Measurements from ENCODE around the gene MEIOB.

Gene MEIOB

DNA sequence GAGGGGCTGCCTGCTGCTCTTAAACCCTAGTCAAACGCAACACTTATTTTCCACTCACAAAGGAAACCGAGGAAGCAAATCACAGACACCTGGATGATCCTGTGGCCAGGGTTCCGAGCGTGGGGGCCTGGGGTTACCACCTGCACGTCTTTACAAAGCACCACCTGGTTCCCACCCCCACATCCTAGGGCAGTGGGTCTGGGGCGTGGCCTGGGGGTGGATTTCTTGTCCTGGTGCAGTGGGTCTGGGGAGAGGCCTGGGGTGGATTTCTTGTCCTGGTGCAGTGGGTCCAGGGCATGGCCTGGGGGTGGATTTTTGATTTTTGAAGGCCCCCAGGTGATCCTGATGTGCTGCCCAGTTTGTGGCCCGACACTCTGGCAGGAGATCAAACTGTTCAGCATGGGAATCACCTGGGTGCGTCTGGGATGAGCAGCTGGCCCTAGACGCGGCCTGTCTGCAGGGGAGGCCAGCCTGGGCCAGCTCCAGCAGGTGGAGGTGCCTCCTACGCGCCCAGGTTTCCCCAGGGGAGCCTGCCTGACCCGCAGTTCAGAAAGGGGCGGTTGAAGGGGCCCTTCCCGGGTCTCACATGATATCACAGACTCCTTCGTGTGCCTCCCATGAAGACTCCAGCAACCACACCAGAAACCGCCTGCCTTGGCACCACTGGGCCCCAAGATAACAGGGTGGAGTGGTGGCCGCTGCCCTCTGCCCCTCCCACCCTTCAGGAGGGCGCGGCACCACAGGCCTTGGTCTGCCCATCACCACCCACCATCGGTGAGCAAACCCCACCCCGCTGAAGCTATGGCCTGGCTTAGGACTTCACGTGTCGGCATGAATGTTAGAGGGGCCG lies 51.6 kb downstream of the MEIOB start:
- H3K27me3 ChIP-seq (replicated peaks; ENCODE audit: insufficient read depth, low read length): no peaks in the 10 kb centered on the region
- H3K36me3 ChIP-seq (replicated peaks; ENCODE audit: insufficient read depth, low read length): no peaks in the 10 kb centered on the region
- no peak overlapping the region for H3K27ac ChIP-seq (ENCODE audit: low read length)
- no peaks in the 10 kb centered on the region for H3K9me2 ChIP-seq (replicated peaks; ENCODE audit: insufficient read depth, low read length)
- TF ChIP-seq EZH2phosphoT487 (IDR thresholded peaks at IDR 0.05; ENCODE audit: low read length) (no peak), EZH2 (optimal IDR thresholded peaks at IDR 0.05; ENCODE audit: low read depth, low read length) (no peak)
- TF ChIP-seq, protein P1, sequence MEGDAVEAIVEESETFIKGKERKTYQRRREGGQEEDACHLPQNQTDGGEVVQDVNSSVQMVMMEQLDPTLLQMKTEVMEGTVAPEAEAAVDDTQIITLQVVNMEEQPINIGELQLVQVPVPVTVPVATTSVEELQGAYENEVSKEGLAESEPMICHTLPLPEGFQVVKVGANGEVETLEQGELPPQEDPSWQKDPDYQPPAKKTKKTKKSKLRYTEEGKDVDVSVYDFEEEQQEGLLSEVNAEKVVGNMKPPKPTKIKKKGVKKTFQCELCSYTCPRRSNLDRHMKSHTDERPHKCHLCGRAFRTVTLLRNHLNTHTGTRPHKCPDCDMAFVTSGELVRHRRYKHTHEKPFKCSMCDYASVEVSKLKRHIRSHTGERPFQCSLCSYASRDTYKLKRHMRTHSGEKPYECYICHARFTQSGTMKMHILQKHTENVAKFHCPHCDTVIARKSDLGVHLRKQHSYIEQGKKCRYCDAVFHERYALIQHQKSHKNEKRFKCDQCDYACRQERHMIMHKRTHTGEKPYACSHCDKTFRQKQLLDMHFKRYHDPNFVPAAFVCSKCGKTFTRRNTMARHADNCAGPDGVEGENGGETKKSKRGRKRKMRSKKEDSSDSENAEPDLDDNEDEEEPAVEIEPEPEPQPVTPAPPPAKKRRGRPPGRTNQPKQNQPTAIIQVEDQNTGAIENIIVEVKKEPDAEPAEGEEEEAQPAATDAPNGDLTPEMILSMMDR (IDR thresholded peaks at IDR 0.05; ENCODE audit: low read length): no peak
- H4K20me1 ChIP-seq (ENCODE audit: insufficient read depth, low read length): no peaks in the 10 kb centered on the region
- peaks cover 2% of the 10 kb centered on the region; the same call in 1 of the 2 replicates for H3K4me1 ChIP-seq (ENCODE audit: low read length)
- H3F3A ChIP-seq (ENCODE audit: insufficient read depth, low read length): peaks cover 2% of the 10 kb centered on the region; the same call in 1 of the 2 replicates
- no peak for DNase-seq
- H3K4me2 ChIP-seq (ENCODE audit: low read depth, low read length): no peak overlapping the region
- H3K9me3 ChIP-seq (replicated peaks; ENCODE audit: insufficient read depth, low read length): no peaks in the 10 kb centered on the region
- H2AFZ ChIP-seq (ENCODE audit: low read length): no peak overlapping the region
- peaks cover 29% of the 10 kb centered on the region for H3K79me2 ChIP-seq (ENCODE audit: low read length)
- no peak overlapping the region for H3K4me3 ChIP-seq (ENCODE audit: low read length)
- no peak overlapping the region for H3K9ac ChIP-seq (ENCODE audit: low read length)

DNA sequence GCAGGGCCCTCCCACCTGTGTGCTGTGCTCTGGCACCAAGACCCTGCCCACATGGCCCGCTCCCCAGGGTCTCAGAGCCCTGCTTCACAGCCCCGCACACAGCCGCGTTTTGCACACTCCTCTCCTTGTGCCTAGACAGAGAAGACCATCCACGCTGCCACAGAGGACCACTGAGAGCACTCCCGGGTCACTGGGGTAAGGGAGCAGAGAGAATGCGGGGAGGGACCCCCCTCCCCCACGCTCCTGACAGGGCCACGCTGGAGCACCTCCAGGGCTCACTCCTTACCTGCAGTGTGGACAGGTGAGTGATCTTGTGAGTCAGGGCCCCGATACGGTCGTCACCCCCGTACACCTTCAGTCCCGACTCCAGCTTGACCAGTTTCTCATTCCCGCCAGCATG lies 52.4 kb downstream of the MEIOB start:
- peaks cover 22% of the 10 kb centered on the region for H3K79me2 ChIP-seq (ENCODE audit: low read length)
- no peak overlapping the region for H2AFZ ChIP-seq (ENCODE audit: low read length)
- no peaks in the 10 kb centered on the region for H3K9me2 ChIP-seq (replicated peaks; ENCODE audit: insufficient read depth, low read length)
- no peaks in the 10 kb centered on the region for H3K36me3 ChIP-seq (replicated peaks; ENCODE audit: insufficient read depth, low read length)
- H3K4me2 ChIP-seq (ENCODE audit: low read depth, low read length): no peak overlapping the region
- TF ChIP-seq EZH2phosphoT487 (IDR thresholded peaks at IDR 0.05; ENCODE audit: low read length) (no peak), EZH2 (optimal IDR thresholded peaks at IDR 0.05; ENCODE audit: low read depth, low read length) (no peak)
- TF ChIP-seq, protein P1 (IDR thresholded peaks at IDR 0.05; ENCODE audit: low read length): no peak
- H4K20me1 ChIP-seq (ENCODE audit: insufficient read depth, low read length): no peaks in the 10 kb centered on the region
- H3K27ac ChIP-seq (ENCODE audit: low read length): no peak overlapping the region
- H3K27me3 ChIP-seq (replicated peaks; ENCODE audit: insufficient read depth, low read length): no peaks in the 10 kb centered on the region
- no peak overlapping the region for H3K9ac ChIP-seq (ENCODE audit: low read length)
- no peak for DNase-seq
- H3K4me3 ChIP-seq (ENCODE audit: low read length): no peak overlapping the region
- no peaks in the 10 kb centered on the region for H3K9me3 ChIP-seq (replicated peaks; ENCODE audit: insufficient read depth, low read length)
- H3K4me1 ChIP-seq (ENCODE audit: low read length): no peaks in the 10 kb centered on the region
- H3F3A ChIP-seq (ENCODE audit: insufficient read depth, low read length): no peaks in the 10 kb centered on the region

DNA sequence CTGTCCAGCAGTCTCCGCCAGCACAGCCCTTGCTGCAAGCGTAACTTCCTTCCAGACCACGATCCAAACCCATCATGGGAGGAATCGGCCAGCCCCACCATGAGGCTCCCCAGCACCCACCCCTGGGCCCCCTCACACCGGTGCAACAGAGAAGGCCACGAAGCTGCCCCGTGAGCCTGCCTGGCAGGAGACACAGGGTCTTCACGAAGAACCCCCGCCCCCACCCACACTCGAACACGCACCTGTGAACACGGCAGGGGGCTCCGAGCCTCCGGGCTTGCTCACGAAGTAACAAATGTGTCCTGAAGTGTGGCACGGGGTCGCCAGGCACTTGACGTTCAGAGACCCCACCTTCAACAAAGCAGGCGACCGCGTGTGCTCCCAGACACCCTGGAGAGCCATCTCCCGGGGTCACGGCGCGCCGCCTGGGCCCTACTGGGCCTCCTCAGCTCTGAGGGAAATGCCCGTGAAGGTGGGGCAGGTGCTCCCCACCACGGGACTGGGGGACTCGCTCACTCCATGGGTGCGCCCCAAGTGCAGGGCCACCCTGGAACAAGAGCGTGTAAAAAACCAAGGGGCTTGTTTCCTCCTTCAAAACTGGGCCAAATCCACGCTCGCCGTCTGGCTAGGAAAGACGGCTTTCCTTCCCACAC lies 53.0 kb downstream of the MEIOB start:
- no peak overlapping the region for H3K4me2 ChIP-seq (ENCODE audit: low read depth, low read length)
- H3K9ac ChIP-seq (ENCODE audit: low read length): no peak overlapping the region
- DNase-seq: no peak
- peaks cover 16% of the 10 kb centered on the region for H3K79me2 ChIP-seq (ENCODE audit: low read length)
- H3K4me3 ChIP-seq (ENCODE audit: low read length): no peak overlapping the region
- no peaks in the 10 kb centered on the region for H3F3A ChIP-seq (ENCODE audit: insufficient read depth, low read length)
- H3K4me1 ChIP-seq (ENCODE audit: low read length): no peaks in the 10 kb centered on the region
- no peak overlapping the region for H3K27ac ChIP-seq (ENCODE audit: low read length)
- no peaks in the 10 kb centered on the region for H4K20me1 ChIP-seq (ENCODE audit: insufficient read depth, low read length)
- TF ChIP-seq, protein P1 (IDR thresholded peaks at IDR 0.05; ENCODE audit: low read length): no peak
- no peak for TF ChIP-seq EZH2 (optimal IDR thresholded peaks at IDR 0.05; ENCODE audit: low read depth, low read length)
- no peak for TF ChIP-seq EZH2phosphoT487 (IDR thresholded peaks at IDR 0.05; ENCODE audit: low read length)
- H3K9me3 ChIP-seq (replicated peaks; ENCODE audit: insufficient read depth, low read length): no peaks in the 10 kb centered on the region
- no peaks in the 10 kb centered on the region for H3K36me3 ChIP-seq (replicated peaks; ENCODE audit: insufficient read depth, low read length)
- no peaks in the 10 kb centered on the region for H3K9me2 ChIP-seq (replicated peaks; ENCODE audit: insufficient read depth, low read length)
- no peak overlapping the region for H2AFZ ChIP-seq (ENCODE audit: low read length)
- no peaks in the 10 kb centered on the region for H3K27me3 ChIP-seq (replicated peaks; ENCODE audit: insufficient read depth, low read length)
